ENCODE measurements around the gene GALNT2. TPM values are rescaled to one million over a fixed set of nuclear protein-coding genes. Genes with fewer than 3 reads are reported as not detected.

GALNT2 gene
- total and polyA plus RNA-seq, 2 of the 13 experiments (the other 11 are each of a cell fraction or from before 2014, with no cell fraction given): 39.3 to 39.6 TPM

DNA sequence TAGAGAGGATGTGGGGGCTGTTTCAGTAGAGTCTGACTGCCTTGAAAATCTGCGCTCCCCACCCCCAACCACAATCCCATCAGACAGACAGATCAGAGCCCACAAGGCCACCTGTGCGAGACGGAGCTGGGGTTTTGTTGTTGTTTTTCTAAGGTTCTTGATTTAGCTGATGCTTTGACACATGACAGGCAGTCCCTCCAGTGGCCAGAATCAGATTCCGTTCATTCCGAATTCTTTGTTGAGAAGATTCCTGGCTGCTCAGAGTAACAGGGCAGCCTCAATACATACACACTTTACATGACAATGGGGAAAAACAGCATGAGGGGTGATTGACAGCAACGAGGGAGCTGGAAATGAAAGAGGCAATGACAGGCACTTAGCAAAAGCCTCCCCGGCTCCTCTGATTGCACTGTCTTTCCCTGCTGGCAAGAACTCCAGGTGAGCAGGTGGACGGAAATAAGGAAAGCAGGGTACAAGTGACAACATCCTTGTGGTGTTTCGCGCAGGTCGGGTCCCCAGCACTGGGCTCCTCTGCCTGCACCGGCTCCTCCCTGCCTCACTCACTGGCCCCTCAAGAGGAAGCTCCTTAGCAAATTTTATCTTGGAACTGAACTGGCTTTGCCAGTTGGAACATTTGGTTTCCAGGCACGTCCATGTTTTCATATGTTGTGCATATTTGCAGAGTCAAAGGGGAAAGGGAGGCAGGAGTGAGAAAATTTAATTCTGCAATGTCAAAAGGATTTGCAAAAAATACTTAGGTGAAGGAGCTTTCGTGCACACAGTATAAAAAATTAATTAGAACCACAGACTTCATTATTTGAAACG is 210.4 kb downstream of the GALNT2 start:
- H3K4me1 ChIP-seq (ENCODE audit: insufficient read depth, low read length): no peaks in the 10 kb centered on the region
- no peak overlapping the region for H3K4me3 ChIP-seq (replicated peaks in 1 of 3; ENCODE audit: insufficient read depth in 1 of 3, low read depth in 2 of 3, low read length in 3 of 3)
- H3K27ac ChIP-seq (ENCODE audit: extremely low read length, insufficient read depth, low read length): no peak overlapping the region
- ATAC-seq (no peak), DNase-seq (ENCODE audit: low spot score) (no peak), FAIRE-seq (no peak)
- no peaks in the 10 kb centered on the region for H3K9me3 ChIP-seq (ENCODE audit: low read length)
- no peak overlapping the region for H3K4me2 ChIP-seq (ENCODE audit: low read depth, low read length)
- no peak overlapping the region for H3K9ac ChIP-seq (ENCODE audit: insufficient read depth, low read depth, low read length)
- no peaks in the 10 kb centered on the region for H3K27me3 ChIP-seq (ENCODE audit: control insufficient read depth in 1 of 2, insufficient read depth in 2 of 2, low read length in 2 of 2)
- WGBS (ENCODE audit: low lambda C conversion rate): 93% methylated on average over 15 of the region's 15 CpGs
- intact Hi-C loops (cut with micrococcal nuclease; ENCODE audit: unreplicated experiment): no loop called here
- no peaks in the 10 kb centered on the region for H3K79me2 ChIP-seq (ENCODE audit: insufficient read depth, low read length)
- no peaks in the 10 kb centered on the region for H4K20me1 ChIP-seq (ENCODE audit: insufficient read depth, low read length)
- H3K36me3 ChIP-seq (replicated peaks in 1 of 2; ENCODE audit: control insufficient read depth in 1 of 2, insufficient read depth in 2 of 2, low read length in 2 of 2): peaks cover 5 to 37% of the 10 kb centered on the region in 2 experiments
- ChIA-PET CTCF (ENCODE audit: low intra/inter-chr PET ratio, low total read pairs) (no interaction called here), POLR2A (no interaction called here)
- in situ Hi-C loops (cut with HindIII; ENCODE audit: extremely low pct_ligation_motif_present, low pct_unique_long_range_greater_than_20kb): no loop called here
- no peak overlapping the region for H2AFZ ChIP-seq (ENCODE audit: low read length)
- no TSS peak for BruUV-seq (replicated peaks)
- TF ChIP-seq NR3C1 (CRISPR knock-in tag; IDR thresholded peaks at IDR 0.05) (no peak), DNMT3B (CRISPR knock-in tag; conservative IDR thresholded peaks at IDR 0.05) (no peak), ARNT (IDR thresholded peaks at IDR 0.05) (no peak), ZNF841 (CRISPR knock-in tag; IDR thresholded peaks at IDR 0.05; ENCODE audit: borderline replicate concordance) (no peak)

DNA sequence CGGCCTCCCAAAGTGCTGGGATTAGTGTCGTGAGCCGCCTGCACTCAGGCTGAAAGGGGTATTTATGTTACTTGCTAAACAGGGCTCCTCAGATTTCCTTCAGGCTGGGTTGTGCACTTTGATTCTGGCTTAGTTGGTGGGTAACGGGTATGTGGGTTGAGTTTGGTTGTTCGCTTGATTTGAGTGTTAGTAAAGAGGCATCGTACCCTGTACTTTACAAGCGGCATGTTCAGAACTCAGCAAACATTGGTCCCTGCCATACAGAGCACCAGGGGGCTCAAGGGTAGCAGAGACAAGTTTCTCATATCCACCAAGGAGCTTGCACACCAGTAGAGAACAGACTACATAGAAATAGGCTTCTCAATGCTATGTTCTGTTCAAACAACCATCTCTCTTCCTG is 211.3 kb downstream of the GALNT2 start:
- Histone ChIP-seq H3K27ac (ENCODE audit: extremely low read length, insufficient read depth, low read length) (no peak overlapping the region), H3K27me3 (ENCODE audit: control insufficient read depth in 1 of 2, insufficient read depth in 2 of 2, low read length in 2 of 2) (no peaks in the 10 kb centered on the region), H3K9me3 (ENCODE audit: low read length) (no peaks in the 10 kb centered on the region), H3K36me3 (replicated peaks in 1 of 2; ENCODE audit: control insufficient read depth in 1 of 2, insufficient read depth in 2 of 2, low read length in 2 of 2) (peaks cover 5 to 37% of the 10 kb centered on the region in 2 experiments), H4K20me1 (ENCODE audit: insufficient read depth, low read length) (no peaks in the 10 kb centered on the region), H3K4me1 (ENCODE audit: insufficient read depth, low read length) (no peaks in the 10 kb centered on the region), H3K9ac (ENCODE audit: insufficient read depth, low read depth, low read length) (no peak overlapping the region), H3K4me3 (replicated peaks in 1 of 3; ENCODE audit: insufficient read depth in 1 of 3, low read depth in 2 of 3, low read length in 3 of 3) (no peak overlapping the region), H3K79me2 (ENCODE audit: insufficient read depth, low read length) (no peaks in the 10 kb centered on the region), H3K4me2 (ENCODE audit: low read depth, low read length) (no peak overlapping the region), H2AFZ (ENCODE audit: low read length) (no peak overlapping the region)
- DNase-seq (ENCODE audit: low spot score) (no peak), ATAC-seq (no peak), FAIRE-seq (no peak)
- no TSS peak for BruUV-seq (replicated peaks)
- POLR2A ChIA-PET: no interaction called here
- 97% methylated on average over 7 of the region's 7 CpGs for WGBS (ENCODE audit: low lambda C conversion rate)
- intact Hi-C loops (cut with micrococcal nuclease; ENCODE audit: unreplicated experiment) (no loop called here), in situ Hi-C loops (cut with HindIII; ENCODE audit: extremely low pct_ligation_motif_present, low pct_unique_long_range_greater_than_20kb) (no loop called here)
- CTCF ChIA-PET (ENCODE audit: low intra/inter-chr PET ratio, low total read pairs): no interaction called here
- no peak for TF ChIP-seq HNRNPLL (IDR thresholded peaks at IDR 0.05; ENCODE audit: low read depth, low read length, poor library complexity, severe bottlenecking)
- no peak for TF ChIP-seq ZBTB8A (CRISPR knock-in tag; IDR thresholded peaks at IDR 0.05; ENCODE audit: borderline replicate concordance, low read depth)
- TF ChIP-seq MATR3 (CRISPR knock-in tag; IDR thresholded peaks at IDR 0.05): no peak
- TF ChIP-seq KLF15 (CRISPR knock-in tag; IDR thresholded peaks at IDR 0.05; ENCODE audit: borderline replicate concordance): no peak
- TF ChIP-seq, protein P1, sequence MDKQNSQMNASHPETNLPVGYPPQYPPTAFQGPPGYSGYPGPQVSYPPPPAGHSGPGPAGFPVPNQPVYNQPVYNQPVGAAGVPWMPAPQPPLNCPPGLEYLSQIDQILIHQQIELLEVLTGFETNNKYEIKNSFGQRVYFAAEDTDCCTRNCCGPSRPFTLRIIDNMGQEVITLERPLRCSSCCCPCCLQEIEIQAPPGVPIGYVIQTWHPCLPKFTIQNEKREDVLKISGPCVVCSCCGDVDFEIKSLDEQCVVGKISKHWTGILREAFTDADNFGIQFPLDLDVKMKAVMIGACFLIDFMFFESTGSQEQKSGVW (CRISPR knock-in tag; IDR thresholded peaks at IDR 0.05; ENCODE audit: borderline replicate concordance): no peak

Data from HepG2 (cell line).